GM23248 (cell line): ENCODE data around the gene SINHCAF. TPM values are rescaled to one million over a fixed set of nuclear protein-coding genes. Genes with fewer than 3 reads are reported as not detected.
"Not testable (repeated sequence)": the region's sequence is repeated elsewhere in the genome, so short reads cannot be mapped to it uniquely, and the experiment has no call there.

Experiments
- DNase-seq: peaks from one replicate; pipeline ENCODE4 v3.0.0-alpha.2; 2015
- H2AFZ ChIP-seq: fragments of 200-600 bp; sonication (generic); 2 replicates; pipeline ENCODE4 v1.6.1; 2016; ENCODE audit warnings: antibody characterized with exemption
- H3F3A ChIP-seq: fragments of 200-600 bp; sonication (generic); 2 replicates; pipeline ENCODE4 v1.6.1; 2016; ENCODE audit warnings: mild to moderate bottlenecking, antibody characterized with exemption, mixed run types; ENCODE audit not compliant: insufficient read depth
- H3K27ac ChIP-seq: fragments of 200-600 bp; sonication (generic); 2 replicates; pipeline ENCODE4 v1.5.1; 2016; ENCODE audit warnings: mild to moderate bottlenecking
- H3K27me3 ChIP-seq: fragments of 200-600 bp; sonication (generic); replicated peaks from 2 replicates; pipeline ENCODE4 v1.6.1; 2016; ENCODE audit warnings: mild to moderate bottlenecking; ENCODE audit not compliant: insufficient read depth
- H3K36me3 ChIP-seq: fragments of 200-600 bp; sonication (generic); 2 replicates; pipeline ENCODE4 v1.6.1; 2016; ENCODE audit warnings: low read depth, mild to moderate bottlenecking
- H3K4me1 ChIP-seq: fragments of 200-600 bp; sonication (generic); 2 replicates; pipeline ENCODE4 v1.6.1; 2016; ENCODE audit warnings: mild to moderate bottlenecking; ENCODE audit not compliant: insufficient read depth
- H3K4me2 ChIP-seq: fragments of 200-600 bp; sonication (generic); one replicate; pipeline ENCODE4 v1.6.1; 2016; ENCODE audit warnings: mild to moderate bottlenecking; ENCODE audit not compliant: unreplicated experiment
- H3K4me3 ChIP-seq: fragments of 200-600 bp; sonication (generic); 2 replicates; pipeline ENCODE4 v1.5.1; 2016; ENCODE audit warnings: mild to moderate bottlenecking
- H3K79me2 ChIP-seq: fragments of 200-600 bp; sonication (generic); 2 replicates; pipeline ENCODE4 v1.6.1; 2016; ENCODE audit warnings: mild to moderate bottlenecking; ENCODE audit not compliant: insufficient read depth
- H3K9ac ChIP-seq: fragments of 200-600 bp; sonication (generic); 2 replicates; pipeline ENCODE4 v1.6.1; 2016; ENCODE audit warnings: mild to moderate bottlenecking
- H3K9me2 ChIP-seq: fragments of 200-600 bp; sonication (generic); 2 replicates; pipeline ENCODE4 v1.6.1; 2016; ENCODE audit warnings: mixed run types, mild to moderate bottlenecking, moderate library complexity; ENCODE audit not compliant: insufficient read depth
- H3K9me3 ChIP-seq: fragments of 200-600 bp; sonication (generic); one replicate; pipeline ENCODE4 v1.6.1; 2017; ENCODE audit warnings: low read depth
- H4K20me1 ChIP-seq: fragments of 200-600 bp; sonication (generic); 2 replicates; pipeline ENCODE4 v1.6.0; 2016; ENCODE audit not compliant: insufficient read depth
- EZH2 ChIP-seq: fragments of 200-600 bp; sonication (generic); IDR thresholded peaks from 2 replicates; pipeline ENCODE4 v1.6.1; 2018; ENCODE audit warnings: antibody characterized with exemption, mild to moderate bottlenecking; ENCODE audit not compliant: insufficient read depth, poor library complexity, severe bottlenecking
- EZH2phosphoT487 ChIP-seq: fragments of 200-600 bp; sonication (generic); IDR thresholded peaks from 2 replicates; pipeline ENCODE4 v1.6.1; 2018; ENCODE audit warnings: antibody characterized with exemption, moderate library complexity, mild to moderate bottlenecking, low read depth; ENCODE audit not compliant: insufficient read depth
- WGBS, 2 experiments: methylation state at CpG; one replicate each; pipeline ENCODE4 v1.1.6; 2015 to 2017; ENCODE audit warnings: low lambda C conversion rate in 2 of 2, low coverage in 1 of 2; ENCODE audit errors: missing lambda C conversion rate in 2 of 2; 5-methylcytosine and 5-hydroxymethylcytosine counted together
- in situ Hi-C: fragments of 300-500 bp; cut with MboI; formaldehyde crosslinking; loops from 2 replicates; pipeline ENCODE4 v1.15.0; 2020
- polyA plus RNA-seq: library from polyadenylated mRNA; unstranded; fragments of >200 nt; fragmentation: Nextera tagmentation; extraction: Ambion mirVana; gene quantifications from 2 replicates; pipeline ENCODE4 v1.2.1, GENCODE V29; 2016
- total RNA-seq: library from RNA; depleted of rRNA; stranded (reverse); fragments of >200 nt; shearing (Covaris generic); gene quantifications from 2 replicates; pipeline ENCODE4 v1.2.3, GENCODE V29; 2014

Gene SINHCAF
- total and polyA plus RNA-seq, 2 experiments from 2014 or later = 10.4 to 14.7 TPM

GRCh38 chr12:31249356-31249755 is 76.6 kb downstream of the SINHCAF start:
- Histone ChIP-seq H3F3A (no peaks in the 10 kb centered on the region), H3K36me3 (no peaks in the 10 kb centered on the region), H3K4me2 (no peak overlapping the region), H3K4me3 (no peak overlapping the region), H3K27me3 (peaks cover 14% of the 10 kb centered on the region), H3K4me1 (no peaks in the 10 kb centered on the region), H3K9ac (no peak overlapping the region), H3K9me2 (no peaks in the 10 kb centered on the region), H3K9me3 (no peaks in the 10 kb centered on the region), H3K27ac (no peak overlapping the region), H4K20me1 (no peaks in the 10 kb centered on the region), H3K79me2 (no peaks in the 10 kb centered on the region), H2AFZ (no peak overlapping the region)
- DNase-seq = no peak
- 38 to 46% methylated on average over 3 of the region's 3 CpGs for WGBS, 2 experiments
- TF ChIP-seq EZH2phosphoT487 (no peak), EZH2 (no peak)
- in situ Hi-C loops = no loop called here

GRCh38 chr12:31248815-31249214 is 77.1 kb downstream of the SINHCAF start:
- H3K27ac ChIP-seq = no peak overlapping the region
- H3K4me3 ChIP-seq = no peak overlapping the region
- DNase-seq = no peak
- in situ Hi-C loops = no loop called here
- no peak overlapping the region for H3K4me2 ChIP-seq
- H3K9me3 ChIP-seq = no peaks in the 10 kb centered on the region
- H3K27me3 ChIP-seq = peaks cover 8% of the 10 kb centered on the region
- no peaks in the 10 kb centered on the region for H3K79me2 ChIP-seq
- no peak overlapping the region for H3K9ac ChIP-seq
- H3K36me3 ChIP-seq = no peaks in the 10 kb centered on the region
- WGBS, 2 experiments = 95 to 99% methylated on average over 2 of the region's 2 CpGs
- TF ChIP-seq EZH2 (no peak), EZH2phosphoT487 (no peak)
- no peaks in the 10 kb centered on the region for H3F3A ChIP-seq
- no peaks in the 10 kb centered on the region for H4K20me1 ChIP-seq
- no peaks in the 10 kb centered on the region for H3K9me2 ChIP-seq
- no peak overlapping the region for H2AFZ ChIP-seq
- H3K4me1 ChIP-seq = no peaks in the 10 kb centered on the region

- Histone ChIP-seq H4K20me1 (no peaks in the 10 kb centered on the region), H2AFZ (no peak overlapping the region), H3K4me3 (no peak overlapping the region), H3F3A (no peaks in the 10 kb centered on the region), H3K4me1 (no peaks in the 10 kb centered on the region), H3K9ac (no peak overlapping the region), H3K9me3 (no peaks in the 10 kb centered on the region), H3K4me2 (no peak overlapping the region), H3K27ac (no peak overlapping the region), H3K9me2 (no peaks in the 10 kb centered on the region), H3K36me3 (no peaks in the 10 kb centered on the region), H3K79me2 (no peaks in the 10 kb centered on the region), H3K27me3 (peaks cover 5% of the 10 kb centered on the region; the same call in 1 of the 2 replicates)
- DNase-seq = no peak
- no peak for TF ChIP-seq EZH2phosphoT487
- TF ChIP-seq EZH2 = no peak
- WGBS, 2 experiments = 83% methylated on average over 6 of the region's 6 CpGs
- in situ Hi-C loops = no loop called here
Measured at GRCh38 chr12:31248337-31248736, 77.6 kb downstream of the SINHCAF start.

GRCh38 chr12:31246470-31246850 is 79.5 kb downstream of the SINHCAF start:
- H3K27ac ChIP-seq = no peak overlapping the region

GRCh38 chr12:31245822-31246469 is 80.0 kb downstream of the SINHCAF start:
- H3K9me3 ChIP-seq = no peaks in the 10 kb centered on the region
- no peak overlapping the region for H2AFZ ChIP-seq
- H3K4me2 ChIP-seq = no peak overlapping the region
- H3F3A ChIP-seq = no peaks in the 10 kb centered on the region
- no peaks in the 10 kb centered on the region for H4K20me1 ChIP-seq
- H3K27ac ChIP-seq = no peak overlapping the region
- H3K79me2 ChIP-seq = no peaks in the 10 kb centered on the region
- no peak for TF ChIP-seq EZH2
- no peak for TF ChIP-seq EZH2phosphoT487
- no peaks in the 10 kb centered on the region for H3K4me1 ChIP-seq
- 89 to 93% methylated on average over 15 of the region's 15 CpGs for WGBS, 2 experiments
- H3K27me3 ChIP-seq = peaks cover 11% of the 10 kb centered on the region
- no peak for DNase-seq
- H3K4me3 ChIP-seq = no peak overlapping the region
- H3K9me2 ChIP-seq = no peaks in the 10 kb centered on the region
- no peak overlapping the region for H3K9ac ChIP-seq
- no peaks in the 10 kb centered on the region for H3K36me3 ChIP-seq
- in situ Hi-C loops = no loop called here

More at GRCh38 chr12:31246470-31246850, 79.5 kb downstream of the SINHCAF start:
- Histone ChIP-seq H3K9ac (no peak overlapping the region), H3K4me1 (no peaks in the 10 kb centered on the region), H3K4me2 (no peak overlapping the region), H3F3A (no peaks in the 10 kb centered on the region), H3K9me2 (no peaks in the 10 kb centered on the region), H3K36me3 (no peaks in the 10 kb centered on the region), H3K79me2 (no peaks in the 10 kb centered on the region), H4K20me1 (no peaks in the 10 kb centered on the region), H3K9me3 (no peaks in the 10 kb centered on the region), H3K4me3 (no peak overlapping the region), H2AFZ (no peak overlapping the region), H3K27me3 (peaks cover 8% of the 10 kb centered on the region)
- in situ Hi-C loops = no loop called here
- WGBS, 2 experiments = 58 to 65% methylated on average over 10 of the region's 10 CpGs
- TF ChIP-seq EZH2 = no peak
- TF ChIP-seq EZH2phosphoT487 = no peak
- DNase-seq = peak; percentile 12

GRCh38 chr12:31242418-31242817 is 83.5 kb downstream of the SINHCAF start:
- H3K9me3 ChIP-seq, in situ Hi-C loops, H3K4me1 ChIP-seq, H3K9me2 ChIP-seq, H3K27ac ChIP-seq, DNase-seq, H3K9ac ChIP-seq, H4K20me1 ChIP-seq, H3F3A ChIP-seq, H3K36me3 ChIP-seq, H3K4me3 ChIP-seq, H3K4me2 ChIP-seq, H2AFZ ChIP-seq, H3K79me2 ChIP-seq: not testable (repeated sequence)
- peaks cover 25% of the 10 kb centered on the region for H3K27me3 ChIP-seq
- 82 to 87% methylated on average over 10 of the region's 10 CpGs for WGBS, 2 experiments
